Large intestine (tissue), 3 donors: ENCODE results near the gene CETP. TPM values are rescaled to one million over a fixed set of nuclear protein-coding genes. Genes with fewer than 3 reads are reported as not detected.
"Not testable (repeated sequence)": the region's sequence is repeated elsewhere in the genome, so short reads cannot be mapped to it uniquely, and the experiment has no call there.

ENCODE experiments used
- DNase-seq, 2 donors: peaks; one replicate each; pipeline versions ENCODE4 v3.0.0 to v3.0.0-alpha.2; 2013
- H3K27ac ChIP-seq: one replicate; pipeline ENCODE4 v1.5.1; 2013; ENCODE audit warnings: low read length
- H3K27me3 ChIP-seq: 2 replicates; pipeline ENCODE4 v1.6.1; 2013; ENCODE audit warnings: low read length; ENCODE audit not compliant: control insufficient read depth, insufficient read depth
- H3K36me3 ChIP-seq: 2 replicates; pipeline ENCODE4 v1.6.1; 2013; ENCODE audit warnings: low read length; ENCODE audit not compliant: control insufficient read depth, insufficient read depth
- H3K4me1 ChIP-seq: one replicate; pipeline ENCODE4 v1.6.1; 2013; ENCODE audit warnings: low read length; ENCODE audit not compliant: control insufficient read depth, insufficient read depth
- H3K4me3 ChIP-seq: one replicate; pipeline ENCODE4 v1.5.1; 2013; ENCODE audit warnings: low read length
- H3K9me3 ChIP-seq: one replicate; pipeline ENCODE4 v1.6.1; 2013; ENCODE audit warnings: mild to moderate bottlenecking, low read depth, low read length, moderate library complexity; ENCODE audit not compliant: control insufficient read depth
- WGBS: methylation state at CpG from one replicate; pipeline ENCODE4 v1.1.5; 2013; ENCODE audit warnings: low lambda C conversion rate; ENCODE audit not compliant: insufficient coverage; 5-methylcytosine and 5-hydroxymethylcytosine counted together
- polyA plus RNA-seq: library from polyadenylated mRNA; unstranded; fragments of 120-200 nt; gene quantifications from one replicate; pipeline ENCODE4 v1.2.1, GENCODE V29; 2013

The CETP gene
- polyA plus RNA-seq, 1 donor = 3.1 TPM

DNA sequence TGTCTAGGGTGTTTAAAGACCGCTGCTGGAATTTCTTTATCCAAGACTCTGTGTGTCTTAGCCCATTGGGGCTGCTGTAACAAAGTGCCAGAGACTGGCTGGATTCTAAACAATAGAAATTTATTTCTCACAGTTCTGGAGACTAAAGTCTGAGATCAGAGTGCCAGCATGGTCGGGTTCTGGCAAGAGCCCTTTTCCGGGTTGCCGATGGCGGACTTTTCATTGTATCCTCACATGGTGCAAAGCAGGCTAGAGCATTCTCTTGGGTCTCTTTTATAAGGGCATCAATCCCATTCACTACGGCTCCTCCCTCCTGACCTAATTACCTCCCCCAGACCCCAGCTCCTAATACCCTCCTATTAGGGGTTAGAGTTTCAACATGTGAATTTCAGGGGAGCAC is 37.1 kb downstream of the CETP start:
- Histone ChIP-seq H3K27ac (no peak overlapping the region), H3K9me3 (no peaks in the 10 kb centered on the region)

DNA sequence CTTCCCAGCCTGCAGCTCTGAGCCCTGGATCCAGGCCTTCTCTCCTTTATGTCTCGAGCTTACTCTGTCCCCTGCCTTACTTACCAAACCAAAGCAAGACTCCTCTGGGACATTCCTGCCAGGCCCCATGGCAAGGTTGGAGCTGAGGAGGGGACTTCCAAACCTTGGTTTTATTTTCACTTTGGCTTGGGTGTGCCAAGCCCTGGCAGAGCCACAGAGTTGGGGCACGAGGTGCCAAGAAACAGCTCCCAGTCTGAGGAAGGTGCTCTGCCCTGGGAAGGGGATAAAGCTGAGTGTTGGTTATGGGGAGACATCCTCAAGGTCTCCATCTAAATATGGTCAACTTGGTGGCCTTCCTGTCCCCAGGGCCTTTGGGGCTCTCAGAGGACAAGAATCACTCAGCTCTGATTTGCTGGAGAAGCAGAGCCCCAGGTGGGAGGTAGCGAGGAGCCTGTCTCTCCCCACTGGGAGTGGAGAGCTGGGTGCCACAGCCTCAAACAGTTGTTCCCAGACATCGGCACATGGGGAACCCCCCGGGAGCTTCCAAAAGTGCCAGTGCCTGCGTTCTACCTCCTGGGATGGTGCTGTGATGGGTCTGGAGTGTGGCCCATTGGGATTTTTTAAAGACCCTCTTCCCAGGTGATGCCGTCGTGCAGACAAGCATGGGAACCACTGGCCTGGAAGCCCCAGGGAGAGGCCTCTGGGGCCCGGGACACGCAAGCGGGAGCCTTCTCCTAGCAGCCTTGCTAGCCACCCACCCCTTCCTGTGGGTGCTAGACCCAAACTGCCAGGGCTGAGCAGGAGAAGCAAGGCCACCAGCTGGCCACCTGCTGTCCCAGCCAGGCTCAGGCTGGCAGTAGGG is 37.9 kb downstream of the CETP start:
- Histone ChIP-seq H3K4me1 (no peaks in the 10 kb centered on the region), H3K4me3 (no peak overlapping the region), H3K36me3 (no peaks in the 10 kb centered on the region), H3K9me3 (no peaks in the 10 kb centered on the region), H3K27ac (no peak overlapping the region), H3K27me3 (peaks cover 5% of the 10 kb centered on the region)
- DNase-seq = no peak
- WGBS = no CpG with 5 or more reads among the region's 11 CpGs

More for the DNA sequence above, 37.1 kb downstream of the CETP start:
- WGBS = no CpG with 5 or more reads among the region's 6 CpGs
- Histone ChIP-seq H3K4me3 (no peak overlapping the region), H3K4me1 (no peaks in the 10 kb centered on the region), H3K27me3 (peaks cover 5% of the 10 kb centered on the region), H3K36me3 (no peaks in the 10 kb centered on the region)
- DNase-seq = no peak

DNA sequence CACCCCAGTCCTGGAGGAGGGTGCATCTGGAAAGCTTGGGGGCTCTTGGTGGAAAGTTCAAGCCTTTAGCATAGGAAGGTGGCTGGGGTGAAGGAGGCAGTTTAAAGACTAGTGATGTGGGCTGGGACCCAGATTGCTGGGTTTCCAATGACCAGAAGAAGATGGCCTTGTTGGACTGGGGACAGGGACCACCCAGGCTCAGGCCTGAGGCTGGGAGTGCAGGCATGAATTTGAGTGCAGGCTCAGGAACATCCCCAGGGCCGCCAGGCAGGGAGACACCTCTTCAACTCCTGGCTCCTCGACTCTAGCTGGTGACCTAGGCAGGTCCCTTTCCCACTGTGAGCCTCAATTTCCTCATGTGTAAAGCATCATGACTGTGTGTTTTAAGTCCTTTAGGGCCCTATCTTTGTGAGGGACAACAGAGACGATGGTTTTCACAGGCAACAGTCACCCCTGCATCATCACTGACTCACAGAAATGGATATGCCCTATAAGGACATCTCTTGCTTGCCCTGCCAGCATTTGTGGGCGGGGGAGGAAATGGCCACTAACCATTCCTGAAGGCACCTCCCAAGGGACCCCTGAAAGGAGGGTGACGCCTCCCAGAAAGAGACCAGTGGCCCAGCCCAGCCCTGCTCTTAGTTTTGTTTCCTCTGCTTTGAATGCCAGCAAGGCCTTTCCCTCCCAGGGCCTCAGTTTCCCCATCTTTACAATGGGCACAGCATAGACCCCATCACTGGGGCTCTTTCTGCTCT is 38.7 kb downstream of the CETP start:
- Histone ChIP-seq H3K4me1 (no peaks in the 10 kb centered on the region), H3K27me3 (peaks cover under 1% of the 10 kb centered on the region), H3K9me3 (no peaks in the 10 kb centered on the region), H3K27ac (no peak overlapping the region), H3K4me3 (no peak overlapping the region), H3K36me3 (no peaks in the 10 kb centered on the region)
- WGBS = no CpG with 5 or more reads among the region's 5 CpGs
- DNase-seq = no peak

DNA sequence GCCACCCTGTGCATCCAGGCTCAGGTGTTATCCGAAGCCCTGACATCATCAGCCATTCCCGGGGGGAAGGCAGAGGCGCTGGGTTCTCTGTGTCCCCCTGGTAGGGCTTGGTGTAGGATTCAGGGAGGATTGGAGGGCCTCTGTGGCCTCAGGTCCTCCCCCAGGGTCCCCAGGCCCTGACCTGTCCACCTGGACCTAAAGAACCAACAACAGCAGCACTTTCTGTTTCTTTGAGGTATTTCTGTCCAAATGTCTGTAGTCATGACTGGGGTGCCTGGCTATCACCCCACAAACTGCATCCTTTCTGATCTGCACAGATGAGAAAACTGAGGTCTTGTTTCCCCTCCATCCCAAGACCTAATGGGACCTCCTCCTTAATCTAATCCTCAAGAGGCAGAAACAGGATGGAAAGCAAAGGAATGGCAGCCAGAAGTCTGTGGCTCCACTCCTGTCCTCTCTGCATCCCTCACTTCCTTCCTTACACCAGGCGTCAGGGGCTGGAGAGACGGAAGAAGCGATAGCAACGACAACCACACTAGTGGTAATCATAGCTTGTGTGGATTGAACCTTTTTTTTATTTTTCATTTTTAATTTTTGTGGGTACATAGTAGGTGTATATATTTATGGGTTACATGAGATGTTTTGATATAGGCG is 39.4 kb downstream of the CETP start:
- Histone ChIP-seq H3K27me3 (no peaks in the 10 kb centered on the region), H3K27ac (no peak overlapping the region), H3K4me1 (no peaks in the 10 kb centered on the region), H3K9me3 (no peaks in the 10 kb centered on the region), H3K36me3 (no peaks in the 10 kb centered on the region), H3K4me3 (no peak overlapping the region)
- WGBS = no CpG with 5 or more reads among the region's 8 CpGs
- DNase-seq = no peak

DNA sequence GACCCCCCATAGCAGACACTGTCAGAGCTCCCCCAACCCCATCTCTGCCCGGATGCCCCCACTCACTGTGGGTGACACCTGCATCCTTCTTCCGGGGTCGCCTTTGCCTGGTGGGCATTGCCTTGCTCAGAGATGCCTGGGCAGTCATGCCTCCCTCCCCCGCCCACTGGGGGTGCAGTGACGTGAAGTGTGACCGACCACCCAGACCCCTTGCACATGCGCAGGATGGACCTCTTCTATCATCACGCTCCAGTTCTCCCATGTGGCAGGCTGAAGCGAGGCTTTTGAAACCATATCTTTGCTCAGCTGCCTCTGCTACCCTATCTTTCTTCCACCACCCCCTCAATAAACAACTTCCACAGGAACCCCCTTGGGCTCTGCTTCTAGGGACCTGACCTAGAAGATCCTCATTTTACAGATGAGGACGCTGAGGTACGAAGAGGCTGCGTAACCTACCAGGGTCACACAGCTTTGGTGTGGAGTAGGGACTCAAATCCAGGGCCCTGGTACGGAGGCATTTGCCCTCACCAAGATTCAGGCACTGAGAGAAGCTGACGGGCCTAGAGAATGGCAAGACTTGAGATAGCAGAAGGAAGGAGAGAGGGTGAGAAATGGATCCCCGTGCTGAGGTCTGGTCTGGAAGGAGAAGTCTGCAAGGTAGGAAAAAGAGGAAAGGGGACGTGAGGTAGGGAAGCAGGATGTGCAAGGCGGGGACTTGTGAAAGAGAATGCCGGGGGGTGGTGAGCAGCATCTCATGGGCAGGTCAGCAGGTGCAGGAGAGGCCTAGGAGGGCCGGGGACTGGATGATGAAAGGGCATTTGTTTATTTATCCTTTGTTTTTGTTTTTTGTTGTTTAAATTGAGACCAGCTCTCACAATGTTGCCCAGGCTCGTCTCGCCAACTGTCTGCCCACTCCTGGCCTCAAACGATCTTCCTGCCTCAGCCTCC is 42.0 kb downstream of the CETP start:
- Histone ChIP-seq H3K9me3 (no peaks in the 10 kb centered on the region), H3K27me3 (no peaks in the 10 kb centered on the region), H3K4me1 (no peaks in the 10 kb centered on the region), H3K4me3 (no peak overlapping the region), H3K27ac (no peak overlapping the region), H3K36me3 (no peaks in the 10 kb centered on the region)
- 81% methylated on average over 4 of the region's 22 CpGs for WGBS
- no peak for DNase-seq

DNA sequence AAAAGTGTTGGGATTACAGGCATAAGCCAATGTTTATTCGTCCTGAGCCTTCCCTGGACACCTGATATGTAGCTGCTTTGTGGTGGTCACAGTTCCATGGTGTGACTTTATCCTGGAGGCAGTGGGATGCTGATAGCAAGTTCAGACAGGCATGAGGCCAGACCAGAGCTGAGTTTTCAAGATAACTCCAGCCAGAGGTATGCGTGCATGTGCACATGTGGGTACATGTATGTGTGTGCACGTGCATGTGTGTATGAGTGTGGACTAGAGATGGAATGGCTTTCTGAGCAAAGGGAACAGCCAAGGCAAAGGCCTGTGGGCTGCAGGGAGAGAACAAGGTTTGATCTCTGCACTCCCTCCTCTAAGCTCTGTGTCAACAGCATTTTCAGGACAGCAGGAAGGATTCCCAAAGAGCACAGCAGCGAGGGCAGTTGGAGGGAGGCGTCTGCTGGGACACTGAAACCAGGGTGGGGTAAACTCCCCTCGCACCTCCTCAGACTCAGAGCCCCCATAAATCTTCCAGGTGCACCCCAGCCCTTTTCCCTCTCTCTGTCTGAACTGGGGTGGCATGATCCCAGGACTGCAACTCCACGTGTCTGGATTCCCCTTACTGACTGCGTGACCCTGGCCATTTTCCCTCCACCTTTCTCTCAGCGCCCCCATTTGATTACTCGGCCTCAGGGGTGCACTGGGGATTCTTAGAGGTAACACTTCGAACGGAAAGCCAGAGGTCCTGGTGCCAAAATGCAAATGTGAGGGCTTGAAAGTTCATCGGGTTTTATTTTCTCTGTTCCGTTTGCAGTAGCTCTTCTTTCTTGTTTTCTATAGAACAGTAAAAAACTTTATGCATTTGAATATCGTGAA is 42.9 kb downstream of the CETP start:
- H3K27ac ChIP-seq = no peak overlapping the region
- DNase-seq = no peak
- H3K27me3 ChIP-seq = no peaks in the 10 kb centered on the region
- WGBS = 93% methylated on average over 5 of the region's 15 CpGs
- no peak overlapping the region for H3K4me3 ChIP-seq
- H3K36me3 ChIP-seq = no peaks in the 10 kb centered on the region
- no peaks in the 10 kb centered on the region for H3K4me1 ChIP-seq
- H3K9me3 ChIP-seq = no peaks in the 10 kb centered on the region

DNA sequence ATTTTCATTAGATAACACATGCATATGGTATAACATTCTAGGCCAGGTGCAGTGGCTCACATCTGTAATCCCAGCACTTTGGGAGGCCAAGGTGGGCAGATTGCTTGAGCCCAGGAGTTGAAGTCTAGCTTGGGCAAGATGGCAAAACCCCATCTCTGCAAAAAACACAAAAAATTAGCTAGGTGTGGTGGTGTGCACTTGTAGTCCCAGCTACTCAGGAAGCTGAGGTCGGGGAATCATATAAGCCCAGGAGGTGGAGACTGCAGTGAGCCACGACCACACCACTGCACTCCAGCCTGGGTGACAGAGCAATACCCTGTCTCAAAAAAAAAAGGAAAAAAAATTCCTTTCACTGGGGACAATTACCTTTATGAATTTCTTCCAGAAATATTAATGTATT is 43.8 kb downstream of the CETP start:
- H3K9me3 ChIP-seq, H3K36me3 ChIP-seq, H3K27me3 ChIP-seq, H3K27ac ChIP-seq, H3K4me1 ChIP-seq, H3K4me3 ChIP-seq, DNase-seq: not testable (repeated sequence)
- WGBS = no CpG with 5 or more reads among the region's 2 CpGs

DNA sequence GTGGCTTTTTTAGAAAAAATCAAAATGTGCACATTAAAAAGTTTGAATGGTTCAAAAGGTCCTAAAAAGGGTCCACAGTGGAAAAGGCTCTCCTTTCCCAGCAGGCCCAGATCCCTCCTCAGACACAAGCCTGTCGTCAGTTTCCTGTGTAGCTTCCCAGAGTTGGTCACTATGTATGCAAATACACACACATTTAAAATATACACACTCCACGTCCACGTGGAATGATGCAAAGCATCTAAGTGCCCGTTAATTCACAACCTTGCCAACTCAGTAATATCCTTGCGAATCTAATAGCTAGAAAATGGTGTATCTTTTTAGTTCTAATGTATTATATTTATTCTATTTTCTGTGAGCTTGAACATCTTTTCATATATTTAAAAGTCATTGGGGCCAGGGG is 45.3 kb downstream of the CETP start:
- no peaks in the 10 kb centered on the region for H3K27me3 ChIP-seq
- H3K9me3 ChIP-seq = no peaks in the 10 kb centered on the region
- H3K27ac ChIP-seq = no peak overlapping the region
- no peaks in the 10 kb centered on the region for H3K4me1 ChIP-seq
- DNase-seq = no peak
- whole genome bisulfite sequencing = 100% methylated on average over 3 of the region's 5 CpGs
- H3K4me3 ChIP-seq = no peak overlapping the region
- H3K36me3 ChIP-seq = no peaks in the 10 kb centered on the region

DNA sequence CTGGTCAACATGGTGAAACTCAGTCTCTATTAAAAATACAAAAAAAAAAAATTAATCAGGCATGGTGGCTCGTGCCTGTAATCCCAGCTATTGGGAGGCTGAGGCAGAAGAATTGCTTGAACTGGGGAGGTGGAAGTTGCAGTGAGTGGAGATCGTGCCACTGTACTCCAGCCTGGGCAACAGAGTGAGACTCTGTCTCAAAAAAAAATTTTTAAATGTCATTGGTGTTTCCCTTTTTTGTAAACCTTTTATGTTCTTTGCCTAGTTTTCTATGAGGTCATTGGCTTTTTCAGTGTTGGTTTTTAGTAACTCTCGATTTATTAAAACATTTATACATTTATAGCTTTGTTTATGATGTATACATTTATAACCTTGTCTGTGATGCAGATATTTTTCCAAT is 45.8 kb downstream of the CETP start:
- 100% methylated on average over 1 of the region's 3 CpGs for WGBS

More for the DNA sequence above, 45.8 kb downstream of the CETP start:
- DNase-seq = no peak
- Histone ChIP-seq H3K9me3 (no peaks in the 10 kb centered on the region), H3K4me1 (no peaks in the 10 kb centered on the region), H3K27me3 (no peaks in the 10 kb centered on the region), H3K36me3 (no peaks in the 10 kb centered on the region), H3K4me3 (no peak overlapping the region), H3K27ac (no peak overlapping the region)
